Heart right ventricle (tissue), 16 donors: ENCODE results near the gene C21orf91. TPM values are rescaled to one million over a fixed set of nuclear protein-coding genes. Genes with fewer than 3 reads are reported as not detected.

Experiments
- ATAC-seq, 8 donors: fragments of 200-7000 bp; cut with Tn5 transposase; one replicate each; pipeline ENCODE4 v1.9.1; 2020; ENCODE audit warnings: mild to moderate bottlenecking in 8 of 8, moderate library complexity in 8 of 8, moderate number of reproducible peaks in 1 of 8
- DNase-seq, 2 donors: peaks; one replicate each; pipeline ENCODE4 v3.0.0-alpha.2; 2020
- H3K27ac ChIP-seq, 10 donors: fragments of 200-600 bp; sonication (generic) in 2 of 10; one replicate each; pipeline versions ENCODE4 v1.5.0 to v1.8.0; 2020 to 2022; ENCODE audit warnings: mild to moderate bottlenecking in 3 of 10
- H3K27me3 ChIP-seq, 7 donors: fragments of 200-600 bp; one replicate each; pipeline ENCODE4 v1.8.0; 2021 to 2022; ENCODE audit warnings: mild to moderate bottlenecking in 2 of 7
- H3K36me3 ChIP-seq, 9 donors: fragments of 200-600 bp; sonication (generic) in 1 of 9; one replicate each; pipeline versions ENCODE4 v1.5.0 to v1.8.0; 2020 to 2022; ENCODE audit warnings: mild to moderate bottlenecking in 2 of 9
- H3K4me1 ChIP-seq, 9 donors: fragments of 200-600 bp; sonication (generic) in 1 of 9; one replicate each; pipeline versions ENCODE4 v1.5.0 to v1.8.0; 2020 to 2022; ENCODE audit warnings: mild to moderate bottlenecking in 4 of 9
- H3K4me3 ChIP-seq, 10 donors: fragments of 200-600 bp; sonication (generic) in 2 of 10; one replicate each; pipeline versions ENCODE4 v1.5.0 to v1.8.0; 2020 to 2022; ENCODE audit warnings: mild to moderate bottlenecking in 7 of 10, moderate library complexity in 2 of 10
- H3K9me3 ChIP-seq, 11 donors: fragments of 200-600 bp in 10 of 11; sonication (generic) in 2 of 11; one replicate each; pipeline versions ENCODE4 v1.5.0 to v1.8.0; 2013 to 2022; ENCODE audit warnings: mild to moderate bottlenecking in 2 of 11, control low read depth in 1 of 11, moderate library complexity in 1 of 11
- CTCF ChIP-seq, 9 donors: fragments of 200-600 bp; sonication (generic) in 2 of 9; IDR thresholded peaks; one replicate each; pipeline versions ENCODE4 v1.5.0 to v1.8.0; 2021 to 2022; ENCODE audit warnings: antibody characterized with exemption in 9 of 9, mild to moderate bottlenecking in 5 of 9, moderate library complexity in 1 of 9
- WGBS, 2 donors: extraction: QIAGEN DNeasy Blood & Tissue Kit; methylation state at CpG; one replicate each; pipeline ENCODE4 v1.1.7; 2013; ENCODE audit warnings: inconsistent platforms in 1 of 2; 5-methylcytosine and 5-hydroxymethylcytosine counted together
- intact Hi-C, 10 donors: fragments of 100-400 bp; cut with DNase I; formaldehyde crosslinking; loops; one replicate each; pipeline versions ENCODE4 v1.11.1 to v1.14.2; 2022
- polyA plus RNA-seq, 2 donors: library from polyadenylated mRNA; stranded (reverse); fragments of 200-250 nt; gene quantifications; one replicate each; pipeline ENCODE4 v1.2.3, GENCODE V29; 2013
- total RNA-seq, 10 donors: library from RNA; stranded (reverse); fragmentation: NEBNext Ultra II Directional in 3 of 10; extraction: Animal tissue kit (Norgen Biotek cat#: 25700) in 3 of 10; gene quantifications; one replicate each; pipeline versions ENCODE4 v1.2.1 to v1.2.4, GENCODE V29; 2021 to 2023
- donor health status: Arrhythmogenic right ventricular cardiomyopathy.
- donor health status: ischemic (EF 13 %, LVEDD 7.1; RV severe dilation, severe dysfunction).
- donor health status: healthy with polysubstance abuse.
- donor health status: DM: no; HTN: yes; CAD: no.
- donor health status: DM: no; HTN: no; CAD: no.
- donor health status: ischemic (EF 25% LVEDD 6.9; RV normal size, moderate dysfunction).
- donor health status: ischemic (EF 25% LVEDD 5.7; RV mildly dilated, moderate dysfunction).
- donor health status: healthy.
- donor health status: DM: yes; HTN: yes; CAD: no.
- donor health status: Ischemic cardiomyopathy.
- donor health status: ischemic (EF 35%, LVEDD 5.7; RV mildly dilated, moderate dysfunction).
- donor health status: nonischemic (EF 11% LVEDD 7.7; RV severe dilation, severe dysfunction).
- donor health status: DM: yes; HTN: yes; CAD: no.
- donor health status: PGD.
- donor health status: ischemic (EF 29% LVEDD 5.4; RV normal size, mild dysfunction).
- donor health status: nonischemic (EF 23%, LVEDD 6.1; RV moderate dilation, normal function).

The C21orf91 gene
- total and polyA plus RNA-seq, 12 donors: 2.3 to 18.9 (median 10.6) TPM

GRCh38 chr21:17854745-17855144 lies 35.6 kb upstream of the C21orf91 start:
- WGBS, 2 donors: 88 to 91% methylated on average over 3 of the region's 3 CpGs
- DNase-seq: no peak
- H3K27me3 ChIP-seq: no peaks in the 10 kb centered on the region
- H3K36me3 ChIP-seq: no peaks in the 10 kb centered on the region
- H3K9me3 ChIP-seq: peaks cover 0 to 10% (median 0%) of the 10 kb centered on the region in 11 donors
- H3K27ac ChIP-seq: no peak overlapping the region
- H3K4me1 ChIP-seq: no peaks in the 10 kb centered on the region
- H3K4me3 ChIP-seq: no peak overlapping the region
- intact Hi-C loops: no loop called here
- no peak for ATAC-seq
- TF ChIP-seq CTCF (IDR thresholded peaks at IDR 0.05): no peak

GRCh38 chr21:17853393-17854275 lies 34.5 kb upstream of the C21orf91 start:
- H3K4me1 ChIP-seq: no peaks in the 10 kb centered on the region
- H3K36me3 ChIP-seq: no peaks in the 10 kb centered on the region
- H3K9me3 ChIP-seq: peaks cover 0 to 16% (median 0%) of the 10 kb centered on the region in 11 donors
- no peak overlapping the region for H3K4me3 ChIP-seq
- intact Hi-C loops: no loop called here
- no peak for ATAC-seq
- no peaks in the 10 kb centered on the region for H3K27me3 ChIP-seq
- no peak for TF ChIP-seq CTCF (IDR thresholded peaks at IDR 0.05)
- DNase-seq: no peak
- 63 to 71% methylated on average over 9 of the region's 9 CpGs for WGBS, 2 donors
- no peak overlapping the region for H3K27ac ChIP-seq

GRCh38 chr21:17848228-17848627 lies 29.1 kb upstream of the C21orf91 start:
- 42 to 61% methylated on average over 3 of the region's 3 CpGs for WGBS, 2 donors
- DNase-seq (peak in 1 of 2 donors; percentile 9), ATAC-seq (peak in 5 of 8 donors; percentile 33 to 49 (median 47))
- Histone ChIP-seq H3K36me3 (no peaks in the 10 kb centered on the region), H3K27me3 (no peaks in the 10 kb centered on the region), H3K27ac (no peak overlapping the region), H3K9me3 (peaks cover 0 to 16% (median 0%) of the 10 kb centered on the region in 11 donors), H3K4me3 (no peak overlapping the region), H3K4me1 (no peaks in the 10 kb centered on the region)
- no peak for TF ChIP-seq CTCF (IDR thresholded peaks at IDR 0.05)
- intact Hi-C loops: no loop called here

- DNase-seq (no peak), ATAC-seq (no peak)
- Histone ChIP-seq H3K9me3 (no peaks in the 10 kb centered on the region), H3K4me3 (no peak overlapping the region), H3K27me3 (no peaks in the 10 kb centered on the region), H3K4me1 (no peaks in the 10 kb centered on the region), H3K27ac (no peak overlapping the region), H3K36me3 (no peaks in the 10 kb centered on the region)
- intact Hi-C loops: no loop called here
- TF ChIP-seq CTCF (IDR thresholded peaks at IDR 0.05): no peak
Measured at GRCh38 chr21:17841103-17841502, 21.9 kb upstream of the C21orf91 start.
